Measurements from ENCODE around the gene NLRC4. TPM values are rescaled to one million over a fixed set of nuclear protein-coding genes. Genes with fewer than 3 reads are reported as not detected.
"Not testable (repeated sequence)": the region's sequence is repeated elsewhere in the genome, so short reads cannot be mapped to it uniquely, and the experiment has no call there.

NLRC4 gene, protein sequence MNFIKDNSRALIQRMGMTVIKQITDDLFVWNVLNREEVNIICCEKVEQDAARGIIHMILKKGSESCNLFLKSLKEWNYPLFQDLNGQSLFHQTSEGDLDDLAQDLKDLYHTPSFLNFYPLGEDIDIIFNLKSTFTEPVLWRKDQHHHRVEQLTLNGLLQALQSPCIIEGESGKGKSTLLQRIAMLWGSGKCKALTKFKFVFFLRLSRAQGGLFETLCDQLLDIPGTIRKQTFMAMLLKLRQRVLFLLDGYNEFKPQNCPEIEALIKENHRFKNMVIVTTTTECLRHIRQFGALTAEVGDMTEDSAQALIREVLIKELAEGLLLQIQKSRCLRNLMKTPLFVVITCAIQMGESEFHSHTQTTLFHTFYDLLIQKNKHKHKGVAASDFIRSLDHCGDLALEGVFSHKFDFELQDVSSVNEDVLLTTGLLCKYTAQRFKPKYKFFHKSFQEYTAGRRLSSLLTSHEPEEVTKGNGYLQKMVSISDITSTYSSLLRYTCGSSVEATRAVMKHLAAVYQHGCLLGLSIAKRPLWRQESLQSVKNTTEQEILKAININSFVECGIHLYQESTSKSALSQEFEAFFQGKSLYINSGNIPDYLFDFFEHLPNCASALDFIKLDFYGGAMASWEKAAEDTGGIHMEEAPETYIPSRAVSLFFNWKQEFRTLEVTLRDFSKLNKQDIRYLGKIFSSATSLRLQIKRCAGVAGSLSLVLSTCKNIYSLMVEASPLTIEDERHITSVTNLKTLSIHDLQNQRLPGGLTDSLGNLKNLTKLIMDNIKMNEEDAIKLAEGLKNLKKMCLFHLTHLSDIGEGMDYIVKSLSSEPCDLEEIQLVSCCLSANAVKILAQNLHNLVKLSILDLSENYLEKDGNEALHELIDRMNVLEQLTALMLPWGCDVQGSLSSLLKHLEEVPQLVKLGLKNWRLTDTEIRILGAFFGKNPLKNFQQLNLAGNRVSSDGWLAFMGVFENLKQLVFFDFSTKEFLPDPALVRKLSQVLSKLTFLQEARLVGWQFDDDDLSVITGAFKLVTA
- 0.61 TPM for polyA plus RNA-seq (2012; ENCODE audit: missing spikeins)

- TF ChIP-seq POLR2A (IDR thresholded peaks at IDR 0.05; ENCODE audit: low read depth, low read length) (no peak), TAF1 (IDR thresholded peaks at IDR 0.05; ENCODE audit: borderline replicate concordance, low read depth, low read length) (0 out of 2 replicates have a peak, but pooled peaks have one; percentile 29)
- DNase-seq (ENCODE audit: insufficient read length) (peak; percentile 24), FAIRE-seq (peak; percentile 74)
These were observed at the start of gene NLRC4 for GRCh38 chr2:32264422-32265105. NLRC4 (minus strand) TSS chr2:32264886; CDS start chr2:32256775, 8,111 bp downstream.

DNA sequence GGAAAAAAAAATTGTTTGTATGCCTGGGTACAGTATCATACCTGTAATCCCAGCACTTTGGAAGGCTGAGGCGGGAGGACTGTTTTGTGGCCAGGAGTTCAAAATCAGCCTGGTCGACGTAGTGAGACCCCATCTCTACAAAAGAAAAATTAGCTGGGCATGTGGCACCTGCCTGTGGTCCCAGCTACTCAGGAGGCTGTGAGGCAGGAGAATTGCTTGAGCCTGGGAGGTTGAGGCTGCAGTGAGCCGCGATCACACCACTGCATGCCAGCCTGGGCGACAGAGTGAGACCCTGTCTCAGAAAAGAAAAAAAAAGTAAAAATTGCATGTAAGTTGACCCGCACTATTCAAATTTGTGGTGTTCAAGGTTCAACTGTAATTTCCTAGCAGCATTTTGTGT, 45.9 kb upstream of the NLRC4 start:
- no peak for FAIRE-seq
- DNase-seq (ENCODE audit: insufficient read length) = no peak
- TF ChIP-seq POLR2A (IDR thresholded peaks at IDR 0.05; ENCODE audit: low read depth, low read length) = no peak
- TF ChIP-seq POLR2AphosphoS5 (IDR thresholded peaks at IDR 0.05; ENCODE audit: low read depth, low read length) = no peak
- no peak for TF ChIP-seq TAF1 (IDR thresholded peaks at IDR 0.05; ENCODE audit: borderline replicate concordance, low read depth, low read length)

GRCh38 chr2:32293966-32294562, 29.4 kb upstream of the NLRC4 start:
- DNase-seq (ENCODE audit: insufficient read length); FAIRE-seq: not testable (repeated sequence)

GRCh38 chr2:32293493-32293892, 28.8 kb upstream of the NLRC4 start:
- not testable (repeated sequence) for FAIRE-seq; DNase-seq (ENCODE audit: insufficient read length)

GRCh38 chr2:32291746-32292145, 27.1 kb upstream of the NLRC4 start:
- no peak for FAIRE-seq
- no peak for DNase-seq (ENCODE audit: insufficient read length)
- TF ChIP-seq POLR2AphosphoS5 (IDR thresholded peaks at IDR 0.05; ENCODE audit: low read depth, low read length) = no peak
- no peak for TF ChIP-seq TAF1 (IDR thresholded peaks at IDR 0.05; ENCODE audit: borderline replicate concordance, low read depth, low read length)
- TF ChIP-seq POLR2A (IDR thresholded peaks at IDR 0.05; ENCODE audit: low read depth, low read length) = no peak

- no peak for DNase-seq (ENCODE audit: insufficient read length)
- FAIRE-seq = no peak
- TF ChIP-seq TAF1 (IDR thresholded peaks at IDR 0.05; ENCODE audit: borderline replicate concordance, low read depth, low read length) (no peak), POLR2A (IDR thresholded peaks at IDR 0.05; ENCODE audit: low read depth, low read length) (no peak), POLR2AphosphoS5 (IDR thresholded peaks at IDR 0.05; ENCODE audit: low read depth, low read length) (no peak)
These were observed 25.3 kb upstream of the NLRC4 start for GRCh38 chr2:32290000-32290339.

DNA sequence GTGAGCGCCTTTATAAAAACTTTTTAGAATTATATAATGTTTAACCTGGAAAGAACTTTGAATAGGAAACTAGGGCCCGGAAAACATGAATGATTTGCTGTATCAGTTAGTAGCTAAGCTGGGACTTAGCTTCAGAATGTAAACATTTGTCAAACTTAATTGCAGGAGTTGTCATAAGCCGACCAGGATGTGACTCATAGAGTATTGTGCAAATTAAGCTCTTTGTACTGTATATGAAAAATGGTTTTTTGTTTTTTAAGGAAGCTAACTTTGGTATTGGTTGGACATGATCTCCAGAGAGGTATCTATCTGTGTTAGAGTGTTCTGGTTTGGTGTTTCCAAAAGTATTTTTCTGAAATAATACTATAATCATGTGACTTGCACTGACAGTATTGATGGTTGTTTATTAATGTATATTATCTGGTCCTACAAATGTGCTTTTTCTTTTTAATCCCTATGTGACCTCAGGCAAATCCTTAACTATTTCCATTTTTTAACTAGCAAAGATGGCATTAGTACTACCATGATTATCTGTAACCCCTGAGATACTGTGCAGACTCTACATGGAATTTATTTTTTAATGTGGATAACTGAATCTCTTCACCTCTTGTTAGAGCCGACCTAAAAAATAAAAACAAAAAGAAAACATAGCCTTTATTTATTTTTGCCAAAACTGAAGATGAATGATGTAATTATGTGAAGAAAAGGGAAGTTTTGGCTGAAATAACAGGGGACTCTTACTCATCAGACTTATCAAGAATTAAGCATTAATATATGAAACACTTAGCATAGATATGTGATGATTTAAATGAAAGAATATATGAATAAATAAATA, 24.7 kb upstream of the NLRC4 start:
- DNase-seq (ENCODE audit: insufficient read length) (no peak), FAIRE-seq (no peak)
- TF ChIP-seq POLR2A (IDR thresholded peaks at IDR 0.05; ENCODE audit: low read depth, low read length) (no peak), TAF1 (IDR thresholded peaks at IDR 0.05; ENCODE audit: borderline replicate concordance, low read depth, low read length) (no peak), POLR2AphosphoS5 (IDR thresholded peaks at IDR 0.05; ENCODE audit: low read depth, low read length) (no peak)

DNA sequence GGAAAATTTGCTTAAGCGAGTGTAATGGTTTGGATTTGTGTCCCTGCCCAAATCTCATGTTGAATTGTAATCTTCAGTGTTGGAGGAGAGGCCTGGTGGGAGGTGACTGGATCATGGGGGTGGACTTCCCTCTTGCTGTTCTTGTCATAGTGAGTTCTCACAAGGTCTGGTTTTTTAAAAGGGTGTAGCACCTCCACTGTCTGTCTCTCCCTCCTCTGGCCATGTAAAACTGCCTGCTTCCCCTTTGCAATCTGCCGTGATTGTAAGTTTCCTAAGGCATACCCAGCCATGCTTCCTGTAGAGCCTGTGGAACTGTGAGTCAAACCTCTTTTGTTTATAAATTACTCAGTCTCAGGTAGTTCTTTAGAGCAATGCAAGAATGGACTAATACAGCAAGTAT, 19.6 kb upstream of the NLRC4 start:
- TF ChIP-seq TAF1 (IDR thresholded peaks at IDR 0.05; ENCODE audit: borderline replicate concordance, low read depth, low read length) (no peak), POLR2A (IDR thresholded peaks at IDR 0.05; ENCODE audit: low read depth, low read length) (no peak), POLR2AphosphoS5 (IDR thresholded peaks at IDR 0.05; ENCODE audit: low read depth, low read length) (no peak)
- no peak for FAIRE-seq
- DNase-seq (ENCODE audit: insufficient read length) = no peak

DNA sequence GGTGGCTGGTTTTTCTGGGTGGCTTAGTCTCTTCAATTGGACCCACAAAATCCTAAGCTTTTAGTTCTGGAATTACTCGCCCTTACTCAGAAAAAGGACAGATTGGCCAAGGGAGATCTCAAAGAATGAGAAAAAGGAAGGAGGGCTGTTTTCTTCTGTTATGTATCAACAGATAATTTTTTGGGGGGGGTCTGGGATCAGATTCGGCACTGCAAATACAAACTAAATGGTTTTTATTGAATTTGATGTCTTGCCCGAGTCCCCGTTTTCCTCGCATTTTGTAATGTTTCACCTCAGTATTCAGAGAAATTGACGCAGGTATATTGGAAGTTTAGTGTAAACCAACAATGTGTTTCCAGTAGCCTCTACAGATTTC, 13.8 kb upstream of the NLRC4 start:
- no peak for TF ChIP-seq POLR2AphosphoS5 (IDR thresholded peaks at IDR 0.05; ENCODE audit: low read depth, low read length)
- no peak for TF ChIP-seq TAF1 (IDR thresholded peaks at IDR 0.05; ENCODE audit: borderline replicate concordance, low read depth, low read length)
- no peak for TF ChIP-seq POLR2A (IDR thresholded peaks at IDR 0.05; ENCODE audit: low read depth, low read length)
- DNase-seq (ENCODE audit: insufficient read length) (no peak), FAIRE-seq (no peak)

- DNase-seq (ENCODE audit: insufficient read length) = peak; percentile 94
- FAIRE-seq = peak; percentile 95
- TF ChIP-seq POLR2AphosphoS5 (IDR thresholded peaks at IDR 0.05; ENCODE audit: low read depth, low read length) (peak; percentile 71; the same call in 1 of the 2 replicates), TAF1 (IDR thresholded peaks at IDR 0.05; ENCODE audit: borderline replicate concordance, low read depth, low read length) (peak; percentile 62; the same call in 1 of the 2 replicates), POLR2A (IDR thresholded peaks at IDR 0.05; ENCODE audit: low read depth, low read length) (peak; percentile 80)
These were observed 13.2 kb upstream of the NLRC4 start, which contains the start of gene YIPF4 for GRCh38 chr2:32277674-32278477. YIPF4 (plus strand) TSS chr2:32277904; CDS start chr2:32278156, 252 bp downstream.

Measured in GM12892 (cell line).